ENCODE results near the gene SNX11. TPM values are rescaled to one million over a fixed set of nuclear protein-coding genes. Genes with fewer than 3 reads are reported as not detected.
A peak's percentile ranks its signal among the peaks of the same experiment; 100 is the strongest.

The SNX11 gene
- total and polyA plus RNA-seq, 4 donors: 6.4 to 11.4 (median 8.5) TPM

- peak; percentile 19 for TF ChIP-seq HNF4G (IDR thresholded peaks at IDR 0.05)
- TF ChIP-seq RXRA (IDR thresholded peaks at IDR 0.05): peak; percentile 75 to 87
- peak; percentile 71 for TF ChIP-seq SP1 (IDR thresholded peaks at IDR 0.05)
- peak; percentile 67 to 82 for TF ChIP-seq HNF4A (conservative IDR thresholded peaks at IDR 0.05)
- TF ChIP-seq FOXA2 (IDR thresholded peaks at IDR 0.05): peak; percentile 89
- peak; percentile 53 for TF ChIP-seq FOXA1 (IDR thresholded peaks at IDR 0.05)
- peak; percentile 47 for TF ChIP-seq REST (IDR thresholded peaks at IDR 0.05)
- TF ChIP-seq TAF1 (conservative IDR thresholded peaks at IDR 0.05): no peak
- TF ChIP-seq YY1 (IDR thresholded peaks at IDR 0.05): peak; percentile 31
- no peak for TF ChIP-seq ZBTB33 (IDR thresholded peaks at IDR 0.05)
Observed at GRCh38 chr17:48066192-48066591, 41.4 kb upstream of the SNX11 start.

GRCh38 chr17:48066656-48067055 lies 40.9 kb upstream of the SNX11 start:
- Histone ChIP-seq H3K4me1 (ENCODE audit: control insufficient read depth in 4 of 4, insufficient read depth in 4 of 4, low read length in 3 of 4) (peaks cover 9 to 55% (median 48%) of the 10 kb centered on the region in 4 donors), H3K27ac (ENCODE audit: low read depth in 1 of 2, low read length in 2 of 2) (peak overlapping the region; percentile 43 to 85), H3K36me3 (ENCODE audit: control insufficient read depth in 4 of 4, insufficient read depth in 3 of 4, low read depth in 1 of 4, low read length in 3 of 4) (peaks cover 3 to 13% (median 7%) of the 10 kb centered on the region in 4 donors), H3K9me3 (ENCODE audit: control insufficient read depth in 4 of 4, low read length in 3 of 4) (no peaks in the 10 kb centered on the region), H3K9ac (ENCODE audit: low read depth in 1 of 2, low read length in 2 of 2) (peak overlapping the region in 1 of 2 donors; percentile 69), H3K27me3 (ENCODE audit: control insufficient read depth in 4 of 4, insufficient read depth in 4 of 4, low read length in 3 of 4) (no peaks in the 10 kb centered on the region), H3K4me3 (ENCODE audit: low read depth in 1 of 3, low read length in 3 of 3) (no peak overlapping the region)
- WGBS: 43% methylated on average over 1 of the region's 1 CpG
- no peak for DNase-seq (ENCODE audit: low spot score)
- TF ChIP-seq GABPA (IDR thresholded peaks at IDR 0.05 in 1 of 2, conservative IDR thresholded peaks at IDR 0.05 in 1 of 2) (no peak), YY1 (IDR thresholded peaks at IDR 0.05) (no peak), RXRA (IDR thresholded peaks at IDR 0.05) (no peak), FOXA2 (IDR thresholded peaks at IDR 0.05) (no peak), JUND (IDR thresholded peaks at IDR 0.05) (no peak), RAD21 (IDR thresholded peaks at IDR 0.05) (no peak), MAX (IDR thresholded peaks at IDR 0.05) (no peak), ATF3 (IDR thresholded peaks at IDR 0.05) (no peak), EGR1 (IDR thresholded peaks at IDR 0.05; ENCODE audit: low read depth in 2 of 2) (no peak), HNF4A (conservative IDR thresholded peaks at IDR 0.05) (no peak), FOXA1 (IDR thresholded peaks at IDR 0.05) (no peak), CTCF (IDR thresholded peaks at IDR 0.05; ENCODE audit: low read depth, low read length, missing input control) (no peak), REST (IDR thresholded peaks at IDR 0.05) (no peak), TAF1 (conservative IDR thresholded peaks at IDR 0.05) (no peak), NR2F2 (IDR thresholded peaks at IDR 0.05) (no peak), ZBTB33 (IDR thresholded peaks at IDR 0.05) (no peak), HNF4G (IDR thresholded peaks at IDR 0.05) (no peak), SP1 (IDR thresholded peaks at IDR 0.05) (no peak)

More at GRCh38 chr17:48066192-48066591, 41.4 kb upstream of the SNX11 start:
- H3K9me3 ChIP-seq (ENCODE audit: control insufficient read depth in 4 of 4, low read length in 3 of 4): no peaks in the 10 kb centered on the region
- 33% methylated on average over 1 of the region's 1 CpG for WGBS
- peak overlapping the region in 1 of 2 donors; percentile 69 for H3K9ac ChIP-seq (ENCODE audit: low read depth in 1 of 2, low read length in 2 of 2)
- no peaks in the 10 kb centered on the region for H3K27me3 ChIP-seq (ENCODE audit: control insufficient read depth in 4 of 4, insufficient read depth in 4 of 4, low read length in 3 of 4)
- no peak for DNase-seq (ENCODE audit: low spot score)
- no peak overlapping the region for H3K4me3 ChIP-seq (ENCODE audit: low read depth in 1 of 3, low read length in 3 of 3)
- H3K36me3 ChIP-seq (ENCODE audit: control insufficient read depth in 4 of 4, insufficient read depth in 3 of 4, low read depth in 1 of 4, low read length in 3 of 4): peaks cover 3 to 14% (median 10%) of the 10 kb centered on the region in 4 donors
- H3K4me1 ChIP-seq (ENCODE audit: control insufficient read depth in 4 of 4, insufficient read depth in 4 of 4, low read length in 3 of 4): peaks cover 7 to 55% (median 48%) of the 10 kb centered on the region in 4 donors
- H3K27ac ChIP-seq (ENCODE audit: low read depth in 1 of 2, low read length in 2 of 2): peak overlapping the region; percentile 43 to 85

All from liver (tissue), 9 donors.